Nephron progenitor cell (in vitro differentiated cells): ENCODE measurements around the gene PGM3.

Experiments
- DNase-seq: peaks from one replicate; pipeline ENCODE4 v3.0.0; 2021
- H3K27ac Mint-ChIP-seq: 2 replicates; pipeline ENCODE4 v1.8.0; 2021; ENCODE audit warnings: mild to moderate bottlenecking, moderate library complexity, mixed read lengths
- H3K27me3 Mint-ChIP-seq: 2 replicates; pipeline ENCODE4 v1.8.0; 2021; ENCODE audit warnings: mild to moderate bottlenecking, low read depth, mixed read lengths; ENCODE audit not compliant: poor library complexity
- H3K36me3 Mint-ChIP-seq: 2 replicates; pipeline ENCODE4 v1.8.0; 2021; ENCODE audit warnings: low read depth, mixed read lengths
- H3K4me1 Mint-ChIP-seq: 2 replicates; pipeline ENCODE4 v1.8.0; 2021; ENCODE audit warnings: mixed read lengths
- H3K4me3 Mint-ChIP-seq: 2 replicates; pipeline ENCODE4 v1.8.0; 2021; ENCODE audit warnings: mild to moderate bottlenecking, moderate library complexity, mixed read lengths
- H3K9me3 Mint-ChIP-seq: 2 replicates; pipeline ENCODE4 v1.8.0; 2021; ENCODE audit warnings: mild to moderate bottlenecking, moderate library complexity, mixed read lengths
- CTCF ChIP-seq: fragments of 200-600 bp; sonication (generic); IDR thresholded peaks from 2 replicates; pipeline ENCODE4 v1.5.0; 2021; ENCODE audit warnings: antibody characterized with exemption

Gene PGM3

GRCh38 chr6:83188501-83188900 is 4.6 kb downstream of the PGM3 start:
- no peak for DNase-seq
- Mint-ChIP-seq H3K36me3 (peaks cover 43% of the 10 kb centered on the region), H3K9me3 (no peaks in the 10 kb centered on the region), H3K27me3 (no peaks in the 10 kb centered on the region), H3K4me3 (no peak overlapping the region), H3K27ac (no peak overlapping the region), H3K4me1 (peaks cover 17% of the 10 kb centered on the region)
- TF ChIP-seq CTCF: no peak

GRCh38 chr6:83185096-83185495 is 8.0 kb downstream of the PGM3 start:
- TF ChIP-seq CTCF: no peak
- Mint-ChIP-seq H3K36me3 (peaks cover 60% of the 10 kb centered on the region), H3K27ac (no peak overlapping the region), H3K4me3 (no peak overlapping the region), H3K27me3 (no peaks in the 10 kb centered on the region), H3K9me3 (no peaks in the 10 kb centered on the region), H3K4me1 (no peaks in the 10 kb centered on the region)
- no peak for DNase-seq

GRCh38 chr6:83183082-83183828 is 9.8 kb downstream of the PGM3 start:
- peaks cover 60% of the 10 kb centered on the region for H3K36me3 Mint-ChIP-seq
- no peak overlapping the region for H3K4me3 Mint-ChIP-seq
- no peak for TF ChIP-seq CTCF
- no peak overlapping the region for H3K27ac Mint-ChIP-seq
- H3K4me1 Mint-ChIP-seq: no peaks in the 10 kb centered on the region
- DNase-seq: no peak
- H3K27me3 Mint-ChIP-seq: no peaks in the 10 kb centered on the region
- no peaks in the 10 kb centered on the region for H3K9me3 Mint-ChIP-seq

- H3K36me3 Mint-ChIP-seq: peaks cover 67% of the 10 kb centered on the region
- H3K27me3 Mint-ChIP-seq: no peaks in the 10 kb centered on the region
Observed at GRCh38 chr6:83182114-83182513, 11.0 kb downstream of the PGM3 start.

GRCh38 chr6:83180426-83180950 is 12.6 kb downstream of the PGM3 start:
- Mint-ChIP-seq H3K9me3 (no peaks in the 10 kb centered on the region), H3K4me3 (no peak overlapping the region), H3K36me3 (peaks cover 66% of the 10 kb centered on the region), H3K27me3 (no peaks in the 10 kb centered on the region), H3K4me1 (no peaks in the 10 kb centered on the region), H3K27ac (no peak overlapping the region)
- TF ChIP-seq CTCF: no peak
- no peak for DNase-seq

More at GRCh38 chr6:83182114-83182513, 11.0 kb downstream of the PGM3 start:
- Mint-ChIP-seq H3K4me1 (no peaks in the 10 kb centered on the region), H3K27ac (no peak overlapping the region), H3K9me3 (no peaks in the 10 kb centered on the region), H3K4me3 (no peak overlapping the region)
- no peak for DNase-seq
- TF ChIP-seq CTCF: no peak

- H3K27me3 Mint-ChIP-seq: no peaks in the 10 kb centered on the region
- no peak overlapping the region for H3K4me3 Mint-ChIP-seq
- H3K4me1 Mint-ChIP-seq: no peaks in the 10 kb centered on the region
- no peak for TF ChIP-seq CTCF
- H3K9me3 Mint-ChIP-seq: no peaks in the 10 kb centered on the region
- H3K27ac Mint-ChIP-seq: peak overlapping the region; percentile 67
- peaks cover 60% of the 10 kb centered on the region for H3K36me3 Mint-ChIP-seq
- no peak for DNase-seq
Observed at GRCh38 chr6:83176246-83176645, 16.8 kb downstream of the PGM3 start.
